DMS79 treated with DMSO at 0.1 percent for 48 hours (cell line): Measurements from ENCODE around the gene TRIM60.
"Not testable (repeated sequence)": the region's sequence is repeated elsewhere in the genome, so short reads cannot be mapped to it uniquely, and the experiment has no call there.

Source experiments
- DNase-seq: peaks from one replicate; lab custom pipeline; 2025; lab: John Stamatoyannopoulos, UW

Gene TRIM60

DNA sequence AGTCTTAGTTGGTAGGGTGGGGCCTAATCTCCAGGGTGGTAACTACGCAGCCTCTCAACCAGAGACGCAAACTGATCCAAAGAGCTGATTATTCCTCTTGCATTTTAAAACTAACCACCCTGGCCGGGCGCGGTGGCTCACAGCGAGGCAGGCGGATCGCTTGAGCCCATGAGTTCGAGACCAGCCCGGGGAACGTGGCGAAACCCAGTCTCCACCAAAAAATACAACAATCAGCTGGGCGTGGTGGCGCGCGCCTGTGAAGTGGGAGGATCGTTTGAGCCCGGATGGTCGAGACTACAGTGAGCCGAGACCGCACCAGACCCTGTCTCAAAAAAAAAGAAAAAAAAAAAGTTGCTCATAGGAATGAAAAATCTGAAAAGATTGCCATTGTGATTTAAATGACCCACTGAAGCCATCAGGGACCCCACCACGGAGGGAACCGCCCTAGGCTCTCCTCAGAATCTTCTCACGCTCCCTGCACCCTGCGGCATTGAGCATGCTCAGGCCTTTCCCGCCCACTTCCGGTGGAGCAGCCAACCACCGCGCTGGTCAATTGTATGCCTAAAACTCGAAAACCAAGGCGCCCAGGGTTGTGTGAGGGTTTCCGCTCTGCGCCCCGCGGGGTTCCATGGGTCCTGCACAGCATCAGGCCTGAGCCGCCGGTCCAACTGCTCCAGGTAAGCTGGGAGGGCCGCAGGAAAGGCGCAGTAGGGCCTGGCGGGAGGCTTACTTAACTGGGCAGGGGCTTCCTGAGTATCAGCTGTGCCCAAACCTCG is at the start of gene TRIM60:
Gene TRIM60 (plus strand): TSS at position 564 of the 776 bp plus-strand sequence. CDS start 8,074 bp downstream, outside the sequence.
- no peak for DNase-seq

DNA sequence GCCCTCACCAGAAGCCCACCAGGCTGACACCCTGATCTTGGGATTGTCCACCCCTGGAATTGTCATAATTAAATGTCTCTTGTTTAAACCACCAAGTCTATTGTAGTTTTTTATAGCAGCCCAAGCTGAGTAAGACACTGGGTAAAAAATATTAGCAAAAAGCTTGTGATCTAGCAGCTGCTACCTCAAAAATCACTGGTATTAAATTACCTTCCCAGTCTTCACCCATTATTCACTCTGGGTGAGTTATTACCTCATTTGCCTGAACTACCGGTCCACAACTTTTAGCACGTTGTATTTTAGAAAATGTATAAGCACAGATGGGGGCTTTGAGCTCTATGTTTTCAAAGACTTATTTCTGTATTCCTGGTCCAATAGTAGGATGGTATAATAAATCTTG is 42.3 kb upstream of the TRIM60 start:
- DNase-seq = no peak

DNA sequence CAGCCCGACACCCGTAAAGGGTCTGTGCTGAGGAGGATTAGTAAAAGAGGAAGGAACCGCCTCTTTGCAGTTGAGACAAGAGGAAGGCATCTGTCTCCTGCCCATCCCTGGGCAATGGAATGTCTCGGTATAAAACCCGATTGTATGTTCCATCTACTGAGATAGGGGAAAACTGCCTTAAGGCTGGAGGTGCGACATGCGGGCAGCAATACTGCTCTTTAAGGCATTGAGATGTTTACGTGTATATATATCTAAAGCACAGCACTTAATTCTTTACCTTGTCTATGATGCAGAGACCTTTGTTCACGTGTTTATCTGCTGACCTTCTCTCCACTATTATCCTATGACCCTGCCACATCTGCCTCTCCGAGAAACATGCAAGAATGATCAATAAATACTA is 41.0 kb upstream of the TRIM60 start:
- DNase-seq = not testable (repeated sequence)

DNA sequence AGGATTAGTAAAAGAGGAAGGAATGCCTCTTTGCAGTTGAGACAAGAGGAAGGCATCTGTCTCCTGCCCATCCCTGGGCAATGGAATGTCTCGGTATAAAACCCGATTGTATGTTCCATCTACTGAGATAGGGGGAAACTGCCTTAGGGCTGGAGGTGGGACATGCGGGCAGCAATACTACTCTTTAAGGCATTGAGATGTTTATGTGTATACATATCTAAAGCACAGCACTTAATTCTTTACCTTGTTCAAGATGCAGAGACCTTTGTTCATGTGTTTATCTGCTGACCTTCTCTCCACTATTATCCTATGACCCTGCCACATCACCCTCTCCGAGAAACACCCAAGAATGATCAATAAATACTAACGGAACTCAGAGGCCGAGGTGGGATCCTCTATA is 35.7 kb upstream of the TRIM60 start:
- not testable (repeated sequence) for DNase-seq

DNA sequence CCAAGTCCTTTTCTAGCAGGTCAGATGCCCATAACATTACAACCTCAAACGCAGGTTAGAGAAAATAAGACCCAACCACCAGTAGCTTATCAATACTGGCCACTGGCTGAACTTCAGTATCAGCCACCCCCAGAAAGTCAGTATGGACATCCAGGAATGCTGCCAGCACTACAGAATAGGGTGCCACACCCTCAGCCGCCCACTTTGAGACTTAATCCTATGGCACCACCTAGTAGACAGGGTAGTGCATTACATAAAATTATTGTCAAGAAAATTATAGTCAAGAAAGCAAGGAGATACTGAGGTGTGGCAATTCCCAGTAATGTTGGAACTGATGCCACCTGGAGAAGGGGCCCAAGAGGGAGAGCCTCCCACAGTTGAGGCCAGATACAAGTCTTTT is 34.5 kb upstream of the TRIM60 start:
- no peak for DNase-seq

DNA sequence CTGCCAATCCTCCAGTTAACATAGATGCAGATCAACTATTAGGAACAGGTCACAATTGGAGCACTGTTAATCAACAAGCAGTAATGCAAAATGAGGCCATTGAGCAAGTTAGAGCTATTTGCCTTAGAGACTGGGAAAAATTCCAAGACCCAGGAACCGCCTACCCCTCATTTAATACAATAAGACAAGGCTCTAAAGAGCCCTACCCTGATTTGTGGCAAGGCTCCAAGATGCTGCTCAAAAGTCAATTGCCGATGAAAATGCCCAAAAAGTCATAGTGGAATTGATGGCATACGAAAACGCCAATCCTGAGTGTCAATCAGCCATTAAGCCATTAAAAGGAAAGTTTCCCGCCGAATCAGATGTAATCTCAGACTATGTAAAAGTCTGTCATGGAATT is 33.9 kb upstream of the TRIM60 start:
- DNase-seq = peak; percentile 82

DNA sequence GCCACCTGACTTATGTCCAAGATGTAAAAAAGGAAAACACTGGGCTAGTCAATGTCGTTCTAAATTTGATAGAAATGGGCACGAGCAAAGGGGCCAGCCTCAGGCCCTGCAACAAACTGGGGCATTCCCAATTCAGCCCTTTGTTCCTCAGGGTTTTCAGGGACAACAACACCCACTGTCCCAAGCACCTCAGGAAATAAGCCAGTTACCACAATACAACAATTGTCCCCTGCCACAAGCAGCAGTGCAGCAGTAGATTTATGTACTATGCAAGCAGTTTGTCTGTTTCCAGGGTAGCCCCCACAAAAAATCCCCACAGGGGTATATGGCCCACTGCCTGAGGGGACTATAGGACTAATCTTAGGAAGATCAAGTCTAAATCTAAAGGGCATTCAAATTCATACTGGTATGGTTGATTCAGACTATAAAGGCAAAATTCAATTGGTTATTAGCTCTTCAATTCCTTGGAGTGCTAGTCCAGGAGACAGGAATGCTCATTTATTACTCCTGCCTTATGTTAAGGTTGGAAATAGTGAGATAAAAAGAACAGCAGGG is 33.2 kb upstream of the TRIM60 start:
- DNase-seq = not testable (repeated sequence)

DNA sequence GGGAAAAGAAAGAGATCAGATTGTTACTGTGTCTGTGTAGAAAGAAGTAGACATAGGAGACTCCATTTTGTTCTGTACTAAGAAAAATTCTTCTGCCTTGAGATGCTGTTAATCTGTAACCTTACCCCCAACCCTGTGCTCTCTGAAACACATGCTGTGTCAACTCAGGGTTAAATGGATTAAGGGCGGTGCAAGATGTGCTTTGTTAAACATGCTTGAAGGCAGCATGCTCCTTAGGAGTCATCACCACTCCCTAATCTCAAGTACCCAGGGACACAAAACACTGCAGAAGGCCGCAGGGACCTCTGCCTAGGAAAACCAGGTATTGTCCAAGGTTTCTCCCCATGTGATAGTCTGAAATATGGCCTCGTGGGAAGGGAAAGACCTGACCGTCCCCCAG is 29.8 kb upstream of the TRIM60 start:
- DNase-seq = not testable (repeated sequence)

DNA sequence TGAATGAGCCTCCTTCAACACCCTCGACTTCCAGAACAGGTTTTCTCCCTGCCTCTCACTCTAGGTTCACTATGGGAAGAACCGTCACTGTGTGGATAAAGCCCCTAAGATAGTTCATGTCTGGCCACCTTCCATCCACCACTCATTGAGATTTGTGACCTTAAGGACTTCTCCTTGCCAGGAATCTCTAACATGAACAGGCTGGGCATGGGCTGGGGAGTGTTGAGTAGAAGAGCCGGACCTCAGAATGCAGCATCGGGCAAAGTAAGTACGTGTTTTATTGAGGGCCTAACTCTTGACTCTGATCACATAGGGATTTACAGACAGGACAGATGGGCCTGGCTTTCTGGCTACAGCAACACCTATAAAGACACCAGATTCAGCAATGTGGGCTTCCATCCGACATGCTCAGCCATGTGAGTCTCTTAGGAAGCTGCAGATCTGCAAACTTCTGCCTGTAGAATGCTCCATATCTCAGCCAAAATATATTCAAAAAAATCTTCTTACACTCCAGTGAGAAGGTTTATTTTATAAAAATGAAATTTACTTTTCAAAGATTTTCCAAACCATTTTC is 26.4 kb upstream of the TRIM60 start:
- DNase-seq = no peak

DNA sequence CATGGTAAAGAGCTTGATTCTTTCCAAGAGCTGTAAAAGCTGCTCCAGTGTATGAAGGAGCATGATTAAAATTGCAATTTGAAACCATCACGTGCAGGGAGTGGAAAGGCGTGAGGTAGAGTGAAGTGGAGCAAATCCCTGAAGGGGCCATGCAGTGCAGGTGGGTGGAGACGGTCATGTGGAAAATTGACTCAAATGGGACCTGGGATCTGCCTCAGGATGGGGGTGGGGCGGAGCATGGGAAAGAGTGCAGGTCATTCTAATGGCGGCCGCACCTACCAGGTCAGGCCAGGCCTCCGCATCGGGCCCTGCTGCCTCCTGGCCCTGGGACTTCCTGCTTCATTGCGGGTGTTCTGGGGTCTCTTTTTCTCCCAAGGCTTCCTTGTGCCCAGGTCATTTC is 25.3 kb upstream of the TRIM60 start:
- DNase-seq = no peak

DNA sequence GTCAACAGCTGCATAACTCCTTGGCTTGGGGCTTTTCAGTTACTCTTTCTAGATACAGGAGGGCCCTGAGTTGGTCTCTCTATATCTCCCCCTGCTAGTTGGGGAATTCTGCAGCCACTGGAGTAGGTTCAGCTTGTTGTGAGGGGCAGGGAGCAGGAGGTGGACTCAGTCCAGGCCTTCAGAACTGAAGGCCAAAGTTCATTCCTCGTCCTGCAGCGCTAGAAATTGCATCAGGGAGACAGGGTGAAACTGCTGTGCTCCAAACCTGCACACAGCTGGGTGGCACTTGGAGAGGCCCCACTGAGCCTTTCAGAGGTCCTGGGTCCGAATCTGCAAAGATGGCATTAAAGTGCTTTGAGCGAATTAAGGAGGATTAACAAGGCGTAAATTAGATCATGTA is 24.9 kb upstream of the TRIM60 start:
- no peak for DNase-seq

DNA sequence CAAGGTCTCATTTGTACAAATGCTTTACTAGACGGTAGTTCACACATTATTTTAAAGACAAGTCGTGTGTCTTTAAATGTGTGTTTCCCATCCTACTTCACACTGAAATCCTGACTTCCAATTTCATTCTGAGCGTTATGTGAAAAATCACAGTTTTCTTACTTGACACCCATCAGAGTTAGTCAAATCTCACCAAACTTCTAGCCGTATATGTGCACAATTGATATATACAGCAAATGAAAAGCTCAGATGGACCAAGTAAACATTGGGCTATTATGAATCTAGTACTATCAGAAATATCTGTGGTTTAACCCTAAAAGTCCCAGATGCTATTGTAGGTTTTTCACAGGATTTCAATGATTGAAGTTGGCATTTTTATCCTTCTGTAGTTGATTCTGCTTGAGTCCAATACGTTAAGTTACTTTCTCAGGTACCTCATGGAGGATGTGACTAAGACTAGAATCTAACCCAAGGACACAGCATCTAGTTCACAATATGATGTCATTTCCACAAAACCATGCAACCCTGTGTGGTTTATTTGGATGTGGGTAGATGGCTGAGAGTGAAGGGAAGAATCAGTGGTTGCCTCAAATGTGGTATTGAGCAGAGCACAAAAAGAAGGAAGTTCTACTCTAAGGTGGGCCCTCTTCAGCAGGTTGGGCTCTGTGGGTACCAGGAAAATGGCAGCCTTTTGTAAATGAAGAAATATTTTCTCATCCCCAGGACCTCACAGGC is 22.1 kb upstream of the TRIM60 start:
- DNase-seq = no peak

DNA sequence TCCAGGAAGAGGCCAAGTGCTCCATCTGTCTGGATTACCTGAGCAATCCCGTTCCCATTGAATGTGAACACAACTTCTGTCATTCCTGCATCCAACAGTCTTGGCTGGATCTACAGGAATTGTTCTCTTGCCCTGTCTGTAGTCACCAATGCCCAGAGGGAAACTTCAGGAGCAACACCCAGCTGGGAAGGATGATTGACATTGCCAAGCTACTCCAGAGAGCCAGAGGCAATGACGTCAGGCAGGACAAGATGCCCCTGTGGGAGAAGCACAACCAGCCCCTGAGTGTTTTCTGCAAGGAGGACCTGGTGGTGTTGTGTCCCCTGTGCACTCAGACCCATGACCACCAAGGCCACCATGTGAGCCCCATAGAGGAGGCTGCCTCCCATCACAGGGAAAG is 21.3 kb upstream of the TRIM60 start:
- no peak for DNase-seq

DNA sequence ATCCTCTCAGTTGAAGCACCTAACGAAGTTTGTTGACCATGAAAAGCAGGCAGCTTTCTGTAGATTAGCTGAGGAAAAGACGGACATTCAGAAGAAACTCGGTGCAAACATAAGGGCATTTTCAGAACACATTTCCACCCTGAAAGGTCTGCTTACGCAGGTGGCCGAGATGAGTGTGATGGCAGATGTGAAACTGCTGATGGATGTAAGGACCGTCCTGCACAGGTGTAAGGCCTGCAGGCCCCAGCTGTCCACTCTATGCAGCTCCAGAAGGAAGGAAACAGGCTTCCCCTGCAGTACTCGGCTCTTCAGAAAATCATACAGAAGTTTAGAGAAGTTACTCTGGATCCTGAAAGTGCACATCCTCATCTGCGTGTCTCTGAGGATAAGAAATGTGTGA is 20.8 kb upstream of the TRIM60 start:
- no peak for DNase-seq

DNA sequence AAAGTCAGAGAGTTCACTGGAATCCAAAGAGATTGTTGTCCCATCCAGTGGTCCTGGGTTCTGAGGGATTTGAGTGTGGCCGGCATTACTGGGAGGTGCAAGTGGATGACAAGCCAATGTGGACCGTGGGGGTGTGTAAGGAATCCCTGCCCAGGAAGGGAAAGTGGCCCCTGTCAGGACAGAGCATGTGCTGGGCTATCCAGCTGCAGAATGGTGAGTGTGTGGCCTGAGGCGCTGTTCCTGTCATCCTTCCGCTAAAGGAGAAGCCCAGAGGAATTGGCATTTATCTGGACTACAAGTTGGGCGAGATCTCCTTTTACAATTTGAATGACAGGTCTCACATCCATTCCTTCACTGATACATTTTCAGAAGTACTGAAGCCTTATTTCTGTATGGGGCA is 20.4 kb upstream of the TRIM60 start:
- no peak for DNase-seq

DNA sequence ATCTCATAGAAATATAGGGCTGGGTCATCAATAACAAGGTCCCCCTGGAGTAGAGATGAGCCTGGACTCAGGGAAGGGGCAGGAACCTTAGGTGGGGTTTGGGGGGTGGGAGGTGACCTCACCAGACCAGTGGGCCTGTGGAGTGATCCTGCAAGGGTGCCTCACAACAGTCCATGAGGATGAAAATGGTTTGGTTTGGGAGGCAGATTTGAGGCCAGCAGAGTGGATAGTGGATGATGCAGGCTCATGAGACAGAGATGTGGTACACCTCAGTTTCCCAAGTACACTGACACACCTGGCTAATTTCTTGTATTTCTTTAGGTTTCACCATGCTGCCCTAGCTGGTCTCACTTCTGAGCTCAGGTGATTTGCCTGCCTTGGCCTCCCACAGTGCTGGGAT is 18.1 kb upstream of the TRIM60 start:
- no peak for DNase-seq

DNA sequence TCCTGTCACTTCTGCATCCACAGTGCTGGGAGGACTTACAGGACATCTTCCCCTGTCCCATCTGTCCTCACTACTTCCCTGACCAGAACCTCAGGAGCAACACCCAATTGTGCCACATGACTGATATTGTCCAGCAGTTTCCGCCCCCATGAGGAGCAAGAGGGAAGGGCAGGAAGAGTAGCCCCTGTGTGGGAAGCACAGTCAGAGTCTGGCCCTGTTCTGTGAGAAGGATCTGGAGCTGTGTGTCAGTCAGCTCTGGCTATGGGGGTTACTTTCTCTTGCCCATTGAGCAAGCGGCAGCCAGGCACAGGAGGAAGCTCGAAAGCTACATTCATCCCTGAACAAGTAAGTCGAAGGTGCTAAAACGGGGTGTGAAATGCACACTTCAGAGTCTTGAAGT is 14.8 kb upstream of the TRIM60 start:
- DNase-seq = no peak

DNA sequence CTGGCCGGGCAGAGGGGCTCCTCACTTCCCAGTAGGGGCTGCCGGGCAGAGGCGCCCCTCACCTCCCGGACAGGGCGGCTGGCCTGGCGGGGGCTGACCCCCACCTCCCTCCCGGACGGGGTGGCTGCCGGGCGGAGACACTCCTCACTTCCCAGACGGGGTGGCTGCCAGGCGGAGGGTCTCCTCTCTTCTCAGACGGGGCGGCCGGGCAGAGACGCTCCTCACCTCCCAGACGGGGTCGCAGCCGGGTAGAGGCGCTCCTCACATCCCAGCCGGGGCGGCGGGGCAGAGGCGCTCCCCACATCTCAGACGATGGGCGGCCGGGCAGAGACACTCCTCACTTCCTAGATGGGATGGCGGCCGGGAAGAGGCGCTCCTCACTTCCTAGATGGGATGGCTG is 11.8 kb upstream of the TRIM60 start:
- not testable (repeated sequence) for DNase-seq

DNA sequence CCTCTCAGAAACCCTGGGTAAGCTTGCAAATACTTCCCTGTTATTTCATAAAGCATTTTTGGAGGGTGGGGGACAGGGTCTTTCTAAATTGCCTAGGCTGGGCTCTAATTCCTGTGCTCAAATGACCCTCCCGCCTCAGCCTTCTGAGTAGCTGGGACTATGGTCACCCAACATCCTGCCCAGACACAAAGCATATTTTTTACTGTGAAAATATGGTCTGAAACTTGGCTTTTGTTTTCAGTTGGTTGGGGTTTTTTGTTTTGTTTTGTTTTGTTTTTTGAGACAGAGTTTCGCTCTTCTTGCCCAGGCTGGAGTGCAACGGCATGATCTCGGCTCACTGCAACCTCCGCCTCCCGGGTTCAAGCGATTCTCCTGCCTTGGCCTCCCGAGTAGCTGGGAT is 6.0 kb upstream of the TRIM60 start:
- not testable (repeated sequence) for DNase-seq

DNA sequence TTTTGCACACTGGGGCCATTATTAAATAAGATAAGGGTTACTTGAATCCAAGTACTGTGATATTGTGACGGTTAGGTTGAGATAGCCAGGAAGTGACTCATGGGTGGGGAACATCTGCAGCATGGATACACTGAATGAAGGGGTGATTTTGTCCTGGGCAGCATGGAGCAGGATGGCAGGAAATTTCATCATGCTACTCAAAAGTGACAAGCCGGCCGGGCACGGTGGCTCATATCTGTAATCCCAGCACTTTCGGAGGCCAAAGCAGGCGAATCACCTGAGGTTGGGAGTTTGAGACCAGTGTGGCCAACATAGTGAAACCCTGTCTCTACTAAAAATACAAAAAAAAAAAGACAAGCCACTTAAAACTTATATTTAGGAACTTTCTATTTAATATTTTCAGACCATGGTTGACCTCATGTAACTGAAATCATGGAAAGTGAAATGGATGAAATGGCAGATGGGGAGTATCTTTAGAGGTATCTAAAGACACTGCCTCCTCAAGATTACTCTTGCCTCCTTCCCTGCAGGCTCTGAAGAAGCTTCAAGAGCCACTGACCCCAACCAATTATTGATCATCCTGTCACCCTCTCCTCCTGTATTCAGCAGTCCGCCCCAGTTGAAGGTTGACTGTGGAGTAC is 3.9 kb upstream of the TRIM60 start:
- no peak for DNase-seq

DNA sequence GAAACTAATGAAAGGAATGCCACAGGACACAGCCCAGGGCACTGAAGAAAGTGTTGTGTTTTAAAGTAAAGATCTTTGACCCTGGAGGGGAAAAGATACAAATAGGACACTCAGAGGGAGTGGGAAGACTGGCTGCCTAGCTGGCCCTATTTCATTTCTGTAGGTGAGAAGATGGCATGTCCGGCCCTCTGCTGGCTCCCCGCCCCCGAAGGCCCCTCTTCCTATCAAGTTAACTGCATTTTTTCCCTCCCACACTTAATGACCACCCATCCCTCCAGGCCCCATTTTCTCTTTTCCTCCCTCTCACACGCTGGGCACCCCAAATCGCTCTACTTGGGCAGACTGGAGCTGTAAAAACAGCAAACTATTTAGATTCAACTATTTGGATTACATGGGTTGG is 16.4 kb downstream of the TRIM60 start:
- DNase-seq = no peak

DNA sequence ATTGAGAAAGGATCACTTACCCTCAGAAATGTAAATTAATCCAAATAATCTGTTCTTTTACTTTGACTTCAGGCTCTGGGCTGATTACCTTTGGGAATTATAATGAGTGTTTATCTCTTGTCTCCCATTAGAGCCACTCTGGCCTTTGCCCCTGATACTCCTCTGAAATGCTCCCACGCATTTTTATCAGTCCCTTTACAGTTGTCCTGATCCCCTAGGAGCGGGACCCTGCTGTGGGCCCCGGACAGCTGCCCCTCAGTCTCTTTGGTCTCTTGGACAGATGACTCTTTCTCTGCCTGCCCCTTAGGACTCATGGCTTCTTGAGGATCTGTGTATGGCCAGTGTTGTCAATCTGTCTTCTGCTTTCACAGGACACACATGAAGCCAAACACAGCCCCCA is 20.8 kb downstream of the TRIM60 start:
- no peak for DNase-seq
